SK-N-SH (cell line): Measurements from ENCODE around the gene JPH2. TPM values are rescaled to one million over a fixed set of nuclear protein-coding genes. Genes with fewer than 3 reads are reported as not detected.

Experiments
- CTCF ChIA-PET: fragments of 300-600, 350-600 bp; formaldehyde crosslinking; extraction: SDS; loops from one replicate; lab custom pipeline; 2021; lab: Yijun Ruan, JAX
- POLR2A ChIA-PET: fragments of 350-600 bp; sonication (Branson Sonifier 250); formaldehyde crosslinking; extraction: SDS; loops from one replicate; lab custom pipeline; 2020; ENCODE audit warnings: antibody characterized with exemption, inconsistent platforms; lab: Yijun Ruan, JAX
- DNase-seq: peaks from one replicate; pipeline ENCODE4 v3.0.0; 2012
- H2AFZ ChIP-seq: fragments of 200-600 bp; sonication (generic); 2 replicates; pipeline ENCODE4 v1.8.1; 2016; ENCODE audit warnings: antibody characterized with exemption, mild to moderate bottlenecking, low read depth
- H3F3A ChIP-seq: fragments of 200-600 bp; sonication (generic); replicated peaks from 2 replicates; pipeline ENCODE3; 2016; ENCODE audit warnings: antibody characterized with exemption, mild to moderate bottlenecking; ENCODE audit not compliant: insufficient read depth
- H3K27ac ChIP-seq, 2 experiments: fragments of 200-500 bp in 1 of 2; fragments of 200-600 bp in 1 of 2; sonication (Bioruptor generic) in 1 of 2; sonication (generic), shearing (Covaris generic) in 1 of 2; 2 replicates each; pipeline versions ENCODE4 v1.5.1 to v1.6.1; 2014 to 2016; ENCODE audit warnings: low read depth in 2 of 2, inconsistent platforms in 1 of 2, low read length in 1 of 2, mild to moderate bottlenecking in 1 of 2, mixed read lengths in 1 of 2
- H3K27me3 ChIP-seq: fragments of 200-600 bp; sonication (generic), shearing (Covaris generic); 2 replicates; pipeline ENCODE4 v1.6.1; 2016; ENCODE audit warnings: mixed run types; ENCODE audit not compliant: insufficient read depth
- H3K36me3 ChIP-seq, 2 experiments: fragments of 200-500 bp in 1 of 2; fragments of 200-600 bp in 1 of 2; sonication (Bioruptor generic) in 1 of 2; sonication (generic) in 1 of 2; replicated peaks in 1 of 2; 2 replicates each; pipeline versions ENCODE3 to v1.5.1; 2014 to 2016; ENCODE audit warnings: low read length in 1 of 2, mild to moderate bottlenecking in 1 of 2; ENCODE audit not compliant: insufficient read depth in 2 of 2, control insufficient read depth in 1 of 2
- H3K4me1 ChIP-seq, 2 experiments: fragments of 200-500 bp in 1 of 2; fragments of 200-600 bp in 1 of 2; sonication (Bioruptor generic) in 1 of 2; sonication (generic), shearing (Covaris generic) in 1 of 2; 2 replicates each; pipeline versions ENCODE4 v1.5.1 to v1.6.1; 2014 to 2016; ENCODE audit warnings: low read depth in 1 of 2, low read length in 1 of 2, mixed run types in 1 of 2; ENCODE audit not compliant: insufficient read depth in 2 of 2, control insufficient read depth in 1 of 2
- H3K4me2 ChIP-seq: fragments of 200-600 bp; sonication (generic), shearing (Covaris generic); 2 replicates; pipeline ENCODE4 v1.6.1; 2017; ENCODE audit warnings: mixed run types
- H3K4me3 ChIP-seq, 2 experiments: fragments of 200-500 bp in 1 of 2; fragments of 200-600 bp in 1 of 2; sonication (Bioruptor generic) in 1 of 2; sonication (generic), shearing (Covaris generic) in 1 of 2; 2 replicates each; pipeline versions ENCODE4 v1.5.1 to v1.8.1; 2014 to 2016; ENCODE audit warnings: low read depth in 2 of 2, inconsistent platforms in 1 of 2, low read length in 1 of 2, mild to moderate bottlenecking in 1 of 2, mixed read lengths in 1 of 2, moderate library complexity in 1 of 2
- H3K79me2 ChIP-seq: fragments of 200-600 bp; sonication (generic); 2 replicates; pipeline ENCODE4 v1.8.1; 2017; ENCODE audit warnings: mild to moderate bottlenecking; ENCODE audit not compliant: insufficient read depth
- H3K9ac ChIP-seq: fragments of 200-600 bp; sonication (generic); 2 replicates; pipeline ENCODE4 v1.6.1; 2017; ENCODE audit warnings: mixed run types
- H3K9me2 ChIP-seq: fragments of 200-600 bp; sonication (generic); 2 replicates; pipeline ENCODE4 v1.6.1; 2017; ENCODE audit warnings: mixed run types
- H3K9me3 ChIP-seq: fragments of 200-600 bp; sonication (generic); 2 replicates; pipeline ENCODE4 v1.6.1; 2017; ENCODE audit warnings: mixed run types, mild to moderate bottlenecking, moderate library complexity
- H4K20me1 ChIP-seq: fragments of 200-600 bp; sonication (generic); 2 replicates; pipeline ENCODE4 v1.6.1; 2017; ENCODE audit warnings: mild to moderate bottlenecking, mixed run types; ENCODE audit not compliant: insufficient read depth
- CHD2 ChIP-seq: fragments of 150-350 bp; IDR thresholded peaks from 2 replicates; pipeline ENCODE4 v1.6.1; 2018; ENCODE audit warnings: low read length; ENCODE audit not compliant: partially characterized antibody
- EP300 ChIP-seq, 2 experiments: IDR thresholded peaks; 2 replicates each; pipeline versions ENCODE4 v1.4.0 to v1.6.1; 2012; ENCODE audit warnings: borderline replicate concordance in 1 of 2, low read depth in 1 of 2, low read length in 1 of 2
- EZH2phosphoT487 ChIP-seq: fragments of 200-600 bp; sonication (generic); IDR thresholded peaks from 2 replicates; pipeline ENCODE4 v1.6.1; 2017; ENCODE audit warnings: low read depth, mixed run types, mild to moderate bottlenecking, antibody characterized with exemption, moderate library complexity, borderline replicate concordance
- FOSL2 ChIP-seq: IDR thresholded peaks from 2 replicates; pipeline ENCODE4 v1.4.0; 2012; ENCODE audit warnings: low read depth, mild to moderate bottlenecking, moderate library complexity, borderline replicate concordance
- FOXJ3 ChIP-seq: sonication (generic); formaldehyde crosslinking; IDR thresholded peaks from 2 replicates; pipeline ENCODE4 v1.5.1; 2020; ENCODE audit warnings: mild to moderate bottlenecking, missing genetic modification reagents
- FOXM1 ChIP-seq: IDR thresholded peaks from 2 replicates; pipeline ENCODE4 v1.4.0; 2012; ENCODE audit warnings: low read depth, mild to moderate bottlenecking
- GABPA ChIP-seq: IDR thresholded peaks from 2 replicates; pipeline ENCODE4 v1.4.0; 2012; ENCODE audit warnings: low read depth, mild to moderate bottlenecking
- GATA2 ChIP-seq: sonication (generic); formaldehyde crosslinking; IDR thresholded peaks from 2 replicates; pipeline ENCODE4 v1.5.0; 2020; ENCODE audit warnings: mild to moderate bottlenecking, missing genetic modification reagents
- IRF3 ChIP-seq: fragments of 150-350 bp; IDR thresholded peaks from 2 replicates; pipeline ENCODE4 v1.6.1; 2016; ENCODE audit warnings: mild to moderate bottlenecking, low read depth, low read length
- NRF1 ChIP-seq: IDR thresholded peaks from 2 replicates; pipeline ENCODE4 v1.6.1; 2012; ENCODE audit warnings: low read depth, mild to moderate bottlenecking, low read length
- POLR2AphosphoS5 ChIP-seq: IDR thresholded peaks from 2 replicates; pipeline ENCODE4 v1.6.1; 2012; ENCODE audit warnings: low read depth, low read length
- RCOR1 ChIP-seq: fragments of 150-350 bp; IDR thresholded peaks from 2 replicates; pipeline ENCODE4 v1.6.1; 2017; ENCODE audit warnings: antibody characterized with exemption, low read length
- SIN3A ChIP-seq: IDR thresholded peaks from 2 replicates; pipeline ENCODE4 v1.6.1; 2012; ENCODE audit warnings: low read depth, mild to moderate bottlenecking, low read length, moderate library complexity, borderline replicate concordance
- SMC3 ChIP-seq: IDR thresholded peaks from 2 replicates; pipeline ENCODE4 v1.6.1; 2012; ENCODE audit warnings: low read depth, low read length, improper control_type of control experiment
- TAF1 ChIP-seq: IDR thresholded peaks from 2 replicates; pipeline ENCODE4 v1.6.1; 2012; ENCODE audit warnings: low read depth, mild to moderate bottlenecking, low read length, moderate library complexity, borderline replicate concordance
- TCF12 ChIP-seq: IDR thresholded peaks from 2 replicates; pipeline ENCODE4 v1.4.0; 2012
- USF1 ChIP-seq: IDR thresholded peaks from 2 replicates; pipeline ENCODE4 v1.4.0; 2012; ENCODE audit warnings: low read depth, borderline replicate concordance
- YY1 ChIP-seq: IDR thresholded peaks from 2 replicates; pipeline ENCODE4 v1.4.0; 2012; ENCODE audit warnings: low read depth, mild to moderate bottlenecking
- WGBS: methylation state at CpG from one replicate; pipeline ENCODE4 v1.1.6; 2017; ENCODE audit warnings: low lambda C conversion rate; 5-methylcytosine and 5-hydroxymethylcytosine counted together
- polyA plus RNA-seq, 3 experiments: library from polyadenylated mRNA; depleted of rRNA; stranded (reverse); fragments of >200 nt; gene quantifications; 2 replicates each; pipeline ENCODE4 v1.2.3, GENCODE V29; 2012
- TF ChIP-seq, protein P1 (sequence below): IDR thresholded peaks from 2 replicates; pipeline ENCODE4; 2012
- TF ChIP-seq, protein P2 (sequence below): IDR thresholded peaks from 2 replicates; pipeline ENCODE4 v1.4.0; 2012; ENCODE audit warnings: low read depth

Gene JPH2
- polyA plus RNA-seq, 1 of the 3 experiments (the other 2 are of a cell fraction): 0.67 TPM

DNA sequence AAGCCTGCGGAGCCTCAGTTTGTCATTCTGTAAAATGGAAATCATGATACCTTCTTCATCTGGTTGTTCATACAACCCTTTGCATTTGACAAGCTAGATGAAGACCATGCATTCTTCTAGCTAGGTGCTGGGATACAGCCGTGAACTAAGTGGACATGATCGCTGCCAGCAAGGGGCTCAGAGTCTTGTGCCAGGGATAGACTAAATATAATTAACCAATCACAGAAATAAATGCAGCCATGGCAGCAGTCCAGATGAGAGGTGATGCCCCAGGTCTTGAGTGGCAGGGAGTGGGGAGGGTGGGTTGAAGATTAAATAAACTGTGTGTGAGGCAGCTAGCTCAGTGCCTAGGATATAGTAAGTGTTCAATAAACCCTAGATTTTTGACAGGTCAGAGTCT, 19.3 kb downstream of the JPH2 start:
- H3K9ac ChIP-seq: no peak overlapping the region
- CTCF ChIA-PET: interaction anchor here (0.8 to 2.9 kb wide), 5 partner anchors 10 to 51 kb away, joined by 3 to 14 read pairs (median 4); no protein-coding TSS in a partner anchor
- no peak overlapping the region for H2AFZ ChIP-seq
- no peak overlapping the region for H3K4me2 ChIP-seq
- WGBS: 60% methylated on average over 3 of the region's 3 CpGs
- H3F3A ChIP-seq: peaks cover 12% of the 10 kb centered on the region
- no peak overlapping the region for H3K4me3 ChIP-seq
- peak overlapping the region in 1 of 2 experiments; percentile 79; a peak in 1 of 4 replicates for H3K27ac ChIP-seq
- no peak for DNase-seq
- POLR2A ChIA-PET: no interaction called here
- no peaks in the 10 kb centered on the region for H3K9me2 ChIP-seq
- peaks cover 5 to 34% of the 10 kb centered on the region in 2 experiments; a peak in 3 of 4 replicates for H3K4me1 ChIP-seq
- H4K20me1 ChIP-seq: no peaks in the 10 kb centered on the region
- no peaks in the 10 kb centered on the region for H3K36me3 ChIP-seq
- H3K27me3 ChIP-seq: no peaks in the 10 kb centered on the region
- H3K9me3 ChIP-seq: no peaks in the 10 kb centered on the region
- H3K79me2 ChIP-seq: no peaks in the 10 kb centered on the region
- TF ChIP-seq FOSL2 (no peak), GABPA (no peak), GATA2 (CRISPR knock-in tag) (no peak), IRF3 (no peak), FOXM1 (no peak), TCF12 (no peak), RCOR1 (no peak), EP300 (IDR thresholded peaks at IDR 0.05; ENCODE audit: borderline replicate concordance in 1 of 2, low read depth in 1 of 2, low read length in 1 of 2) (no peak), USF1 (no peak), EZH2phosphoT487 (no peak), CHD2 (no peak), POLR2AphosphoS5 (no peak), SMC3 (no peak), TAF1 (no peak), NRF1 (no peak), YY1 (no peak), SIN3A (no peak), FOXJ3 (no peak)
- TF ChIP-seq, protein P1, sequence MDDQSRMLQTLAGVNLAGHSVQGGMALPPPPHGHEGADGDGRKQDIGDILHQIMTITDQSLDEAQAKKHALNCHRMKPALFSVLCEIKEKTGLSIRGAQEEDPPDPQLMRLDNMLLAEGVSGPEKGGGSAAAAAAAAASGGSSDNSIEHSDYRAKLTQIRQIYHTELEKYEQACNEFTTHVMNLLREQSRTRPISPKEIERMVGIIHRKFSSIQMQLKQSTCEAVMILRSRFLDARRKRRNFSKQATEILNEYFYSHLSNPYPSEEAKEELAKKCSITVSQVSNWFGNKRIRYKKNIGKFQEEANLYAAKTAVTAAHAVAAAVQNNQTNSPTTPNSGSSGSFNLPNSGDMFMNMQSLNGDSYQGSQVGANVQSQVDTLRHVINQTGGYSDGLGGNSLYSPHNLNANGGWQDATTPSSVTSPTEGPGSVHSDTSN: no peak
- TF ChIP-seq, protein P2, sequence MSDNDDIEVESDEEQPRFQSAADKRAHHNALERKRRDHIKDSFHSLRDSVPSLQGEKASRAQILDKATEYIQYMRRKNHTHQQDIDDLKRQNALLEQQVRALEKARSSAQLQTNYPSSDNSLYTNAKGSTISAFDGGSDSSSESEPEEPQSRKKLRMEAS: no peak
